ENCODE measurements around the gene USP6NL.
"Not testable (repeated sequence)": the region's sequence is repeated elsewhere in the genome, so short reads cannot be mapped to it uniquely, and the experiment has no call there.

DNA sequence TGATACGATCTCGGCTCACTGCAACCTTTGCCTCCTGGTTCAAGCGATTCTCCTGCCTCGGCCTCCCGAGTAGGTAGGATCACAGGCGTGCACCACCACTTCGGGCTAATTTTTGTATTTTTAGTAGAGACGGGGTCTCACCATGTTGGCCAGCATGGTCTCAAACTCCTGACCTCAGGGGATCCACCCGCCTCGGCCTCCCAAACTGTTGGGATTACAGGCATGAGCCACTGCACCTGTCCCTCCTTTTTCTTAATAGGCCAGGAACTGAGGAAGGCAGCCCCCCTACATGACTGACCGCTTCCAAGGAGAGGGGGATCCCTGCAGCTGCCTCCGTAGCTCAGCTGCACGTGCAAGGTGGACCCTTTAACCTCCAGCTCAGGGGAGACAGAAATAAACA lies 175.0 kb downstream of the USP6NL start:
- TF ChIP-seq, protein P1, sequence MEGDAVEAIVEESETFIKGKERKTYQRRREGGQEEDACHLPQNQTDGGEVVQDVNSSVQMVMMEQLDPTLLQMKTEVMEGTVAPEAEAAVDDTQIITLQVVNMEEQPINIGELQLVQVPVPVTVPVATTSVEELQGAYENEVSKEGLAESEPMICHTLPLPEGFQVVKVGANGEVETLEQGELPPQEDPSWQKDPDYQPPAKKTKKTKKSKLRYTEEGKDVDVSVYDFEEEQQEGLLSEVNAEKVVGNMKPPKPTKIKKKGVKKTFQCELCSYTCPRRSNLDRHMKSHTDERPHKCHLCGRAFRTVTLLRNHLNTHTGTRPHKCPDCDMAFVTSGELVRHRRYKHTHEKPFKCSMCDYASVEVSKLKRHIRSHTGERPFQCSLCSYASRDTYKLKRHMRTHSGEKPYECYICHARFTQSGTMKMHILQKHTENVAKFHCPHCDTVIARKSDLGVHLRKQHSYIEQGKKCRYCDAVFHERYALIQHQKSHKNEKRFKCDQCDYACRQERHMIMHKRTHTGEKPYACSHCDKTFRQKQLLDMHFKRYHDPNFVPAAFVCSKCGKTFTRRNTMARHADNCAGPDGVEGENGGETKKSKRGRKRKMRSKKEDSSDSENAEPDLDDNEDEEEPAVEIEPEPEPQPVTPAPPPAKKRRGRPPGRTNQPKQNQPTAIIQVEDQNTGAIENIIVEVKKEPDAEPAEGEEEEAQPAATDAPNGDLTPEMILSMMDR (IDR thresholded peaks at IDR 0.05): not testable (repeated sequence)
- not testable (repeated sequence) for TF ChIP-seq POLR2A (IDR thresholded peaks at IDR 0.05)

Measured in uterus (tissue), 2 donors.